ENCODE results near the gene ME3.

ME3 gene

DNA sequence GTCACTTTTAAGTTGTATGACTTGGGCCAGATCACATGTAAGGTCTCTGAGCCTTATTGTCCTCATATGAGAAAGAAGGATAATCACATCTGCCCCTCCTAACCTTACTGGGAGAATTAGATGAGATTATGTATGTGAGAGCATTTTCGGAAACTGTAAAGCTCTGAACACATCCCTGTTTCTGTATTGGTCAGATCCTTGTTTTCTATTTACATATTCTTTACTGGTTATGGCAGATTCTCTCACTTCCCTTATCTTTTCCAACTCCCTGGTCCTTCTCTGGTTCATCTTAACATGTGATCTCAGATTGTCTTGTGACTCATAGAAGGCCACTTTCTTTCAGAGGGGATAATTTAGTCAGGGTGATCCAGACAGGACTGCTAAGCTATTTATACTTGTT is 255.9 kb downstream of the ME3 start:
- no peak for DNase-seq

DNA sequence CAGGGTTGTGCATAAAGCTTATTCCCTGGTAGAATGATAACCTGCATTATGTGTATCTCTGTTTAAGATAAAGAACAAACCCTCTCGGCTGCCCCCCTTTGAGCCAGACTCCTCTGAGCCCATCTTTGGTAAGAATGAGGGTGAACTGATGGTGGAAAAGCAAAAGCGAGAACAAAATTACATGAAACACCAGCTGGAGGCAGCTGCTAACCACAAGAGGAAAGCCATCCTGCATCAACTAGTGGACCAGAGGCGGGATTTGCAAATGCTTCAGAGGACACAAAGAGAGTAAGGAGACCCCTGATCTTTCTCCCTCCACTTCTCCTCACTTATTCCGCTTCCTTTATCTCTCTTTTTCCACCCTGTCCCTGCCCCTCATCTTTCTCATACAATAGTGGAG is 257.4 kb downstream of the ME3 start:
- DNase-seq = no peak

DNA sequence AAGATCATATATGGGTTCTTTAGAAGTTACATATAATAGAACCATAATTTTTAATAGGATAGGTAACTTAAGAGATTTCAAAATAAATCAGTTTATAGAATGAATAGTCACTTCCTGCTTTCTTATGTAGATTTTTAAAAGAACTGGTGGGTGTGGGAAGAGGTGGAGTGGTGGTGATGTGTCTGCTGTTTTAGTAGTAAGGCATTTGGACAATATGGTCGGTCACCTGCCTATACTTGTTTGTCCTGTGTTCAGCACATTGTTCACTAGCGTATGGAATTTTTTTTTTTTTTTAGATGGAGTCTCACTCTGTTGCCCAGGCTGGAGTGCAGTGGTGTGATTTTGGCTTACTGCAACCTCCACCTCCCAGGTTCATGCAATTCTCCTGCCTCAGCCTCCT is 258.4 kb downstream of the ME3 start:
- no peak for DNase-seq

DNA sequence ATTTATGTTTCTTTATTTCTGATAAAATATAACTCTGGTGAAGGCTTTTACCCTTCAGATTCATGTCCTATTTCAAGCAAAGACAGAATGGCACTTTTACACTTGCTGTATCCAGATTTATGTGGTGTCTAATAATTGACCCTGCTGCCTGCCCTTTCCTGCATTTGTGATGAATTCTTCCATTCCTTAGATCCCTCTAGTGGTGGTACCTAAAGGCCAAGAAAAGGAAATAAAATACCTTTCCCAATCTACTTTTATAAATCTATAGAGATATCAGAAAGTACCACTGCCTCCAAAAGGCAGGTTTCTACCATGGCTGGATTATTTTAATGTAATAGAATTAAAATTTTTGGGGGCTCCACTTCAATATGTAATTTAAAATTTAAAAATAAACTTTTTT is 263.6 kb downstream of the ME3 start:
- DNase-seq = no peak

DNA sequence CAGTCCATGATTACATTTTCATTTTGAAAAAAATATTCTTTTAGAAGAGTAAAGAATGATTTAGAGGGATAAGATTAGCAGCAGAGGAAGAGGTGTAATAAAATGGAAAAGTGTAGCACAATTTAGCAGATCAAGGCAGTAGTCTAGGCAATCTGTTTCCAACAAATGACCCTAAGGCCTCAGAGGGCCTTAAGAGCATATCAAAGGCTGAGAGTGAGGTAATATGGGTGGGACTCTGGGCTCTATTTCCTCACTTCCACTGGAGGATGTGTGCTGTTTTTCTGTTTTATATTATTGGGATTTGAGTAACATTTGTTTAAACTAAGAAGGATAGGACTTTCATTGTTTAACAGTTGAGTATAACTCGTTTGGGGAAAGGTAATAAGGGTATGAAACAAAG is 269.0 kb downstream of the ME3 start:
- DNase-seq = no peak

DNA sequence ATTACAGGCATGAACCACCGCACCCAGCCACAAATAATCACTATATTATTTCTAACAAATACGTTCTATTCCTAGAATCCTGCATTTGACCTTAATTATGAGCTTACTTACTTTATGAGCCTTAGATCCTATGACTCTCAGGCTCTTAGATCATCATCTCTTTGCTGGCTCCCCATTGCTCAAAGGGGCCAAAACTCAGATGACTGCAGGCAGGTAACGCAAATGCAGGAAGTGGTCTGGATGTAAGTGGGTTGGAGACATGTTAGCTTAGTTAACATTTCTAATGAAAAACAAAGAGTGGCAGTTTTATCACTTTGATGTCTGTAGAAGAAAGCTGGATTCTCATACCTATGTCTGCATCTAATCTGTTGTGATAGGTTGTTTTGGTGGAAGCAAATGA is 274.3 kb downstream of the ME3 start:
- no peak for DNase-seq

DNA sequence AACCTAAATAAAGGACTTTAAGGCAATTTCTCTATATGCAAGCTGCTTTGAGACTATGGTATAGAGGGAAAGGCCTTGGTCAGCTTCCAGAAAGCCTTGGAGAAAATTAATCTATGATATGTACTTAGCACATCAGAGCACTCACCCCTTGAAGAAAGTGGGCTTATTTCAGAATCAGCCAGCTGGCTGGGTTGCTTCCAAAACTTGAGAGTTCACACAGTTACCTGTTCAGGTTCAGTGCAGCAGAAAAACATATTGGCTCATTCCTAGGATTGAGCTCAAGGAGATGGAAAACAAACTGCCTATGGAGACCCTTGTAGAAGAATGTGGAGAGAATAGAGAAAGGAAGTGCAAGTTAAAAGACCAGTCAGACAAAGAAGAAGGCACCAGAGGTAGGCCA is 275.1 kb downstream of the ME3 start:
- DNase-seq = no peak

DNA sequence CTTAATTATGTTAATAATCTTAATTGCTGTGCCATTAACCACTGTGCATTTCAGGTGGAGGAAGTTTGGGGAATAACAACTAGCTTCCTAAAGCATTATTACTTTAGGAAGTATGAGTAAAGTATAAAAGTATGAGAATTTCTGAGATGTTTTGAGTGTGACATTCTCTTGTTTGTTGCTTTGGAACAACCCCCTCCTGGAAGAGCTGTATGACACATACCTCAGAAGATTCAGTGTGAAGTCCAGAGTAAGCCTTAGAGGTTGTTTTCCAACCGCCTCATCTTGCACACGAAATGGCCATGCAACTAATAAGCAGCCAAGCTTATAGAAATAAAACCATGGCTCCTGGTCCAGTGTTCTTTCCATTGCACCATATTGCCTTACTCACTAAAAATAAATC is 276.0 kb downstream of the ME3 start:
- DNase-seq = no peak

DNA sequence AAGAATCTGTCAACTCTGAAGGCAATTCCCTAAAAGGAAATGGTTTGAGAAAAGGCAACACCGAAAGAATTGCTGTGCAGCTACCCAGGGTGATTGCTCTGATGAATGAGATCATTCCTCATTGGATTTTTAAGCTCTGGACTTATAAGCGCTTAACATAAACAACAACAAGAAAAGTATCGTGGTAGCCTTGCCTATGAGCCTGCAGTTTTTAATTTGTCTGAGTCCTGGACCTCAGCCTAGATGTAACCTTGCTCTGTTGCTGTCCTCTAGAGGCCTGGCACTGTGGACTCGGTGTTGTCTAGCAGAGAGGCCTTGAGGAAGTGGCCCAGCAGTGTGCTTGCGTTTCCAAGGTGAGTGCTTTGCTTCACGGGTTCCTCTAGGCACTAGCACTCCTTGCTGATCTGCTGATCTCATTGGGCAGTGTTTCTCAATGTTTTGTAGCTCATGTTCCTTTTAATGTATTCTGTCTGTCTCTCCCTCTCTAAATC is 277.3 kb downstream of the ME3 start:
- no peak for DNase-seq
